AG04449 (cell line): ENCODE measurements around the gene UBE2C.

ENCODE experiments used
- CTCF ChIA-PET: fragments of 350-600 bp; formaldehyde crosslinking; extraction: SDS; loops from one replicate; lab custom pipeline; 2021; ENCODE audit warnings: antibody characterized with exemption; lab: Yijun Ruan, JAX
- POLR2A ChIA-PET: fragments of 400-600, 350-600 bp; formaldehyde crosslinking; extraction: SDS; loops from one replicate; lab custom pipeline; 2020; ENCODE audit warnings: antibody characterized with exemption, inconsistent platforms; lab: Yijun Ruan, JAX
- DNase-seq: peaks from one replicate; pipeline ENCODE4 v3.0.0-alpha.2; 2010; ENCODE audit warnings: low read depth, low spot score
- H3K4me3 ChIP-seq: 2 replicates; pipeline ENCODE4 v1.5.1; 2011; ENCODE audit warnings: low read depth, mild to moderate bottlenecking, control low read depth, low read length
- TF ChIP-seq, protein P1 (sequence below): IDR thresholded peaks from one replicate; pipeline ENCODE4 v1.5.1; 2011; ENCODE audit warnings: mild to moderate bottlenecking, moderate library complexity, low read length, control low read depth, inconsistent platforms; ENCODE audit not compliant: insufficient read depth; ENCODE audit errors: missing control alignments

The UBE2C gene

GRCh38 chr20:45813006-45813340 is 529 bp downstream of the UBE2C start:
- H3K4me3 ChIP-seq, result peak overlapping the region; percentile 79
- TF ChIP-seq, protein P1, sequence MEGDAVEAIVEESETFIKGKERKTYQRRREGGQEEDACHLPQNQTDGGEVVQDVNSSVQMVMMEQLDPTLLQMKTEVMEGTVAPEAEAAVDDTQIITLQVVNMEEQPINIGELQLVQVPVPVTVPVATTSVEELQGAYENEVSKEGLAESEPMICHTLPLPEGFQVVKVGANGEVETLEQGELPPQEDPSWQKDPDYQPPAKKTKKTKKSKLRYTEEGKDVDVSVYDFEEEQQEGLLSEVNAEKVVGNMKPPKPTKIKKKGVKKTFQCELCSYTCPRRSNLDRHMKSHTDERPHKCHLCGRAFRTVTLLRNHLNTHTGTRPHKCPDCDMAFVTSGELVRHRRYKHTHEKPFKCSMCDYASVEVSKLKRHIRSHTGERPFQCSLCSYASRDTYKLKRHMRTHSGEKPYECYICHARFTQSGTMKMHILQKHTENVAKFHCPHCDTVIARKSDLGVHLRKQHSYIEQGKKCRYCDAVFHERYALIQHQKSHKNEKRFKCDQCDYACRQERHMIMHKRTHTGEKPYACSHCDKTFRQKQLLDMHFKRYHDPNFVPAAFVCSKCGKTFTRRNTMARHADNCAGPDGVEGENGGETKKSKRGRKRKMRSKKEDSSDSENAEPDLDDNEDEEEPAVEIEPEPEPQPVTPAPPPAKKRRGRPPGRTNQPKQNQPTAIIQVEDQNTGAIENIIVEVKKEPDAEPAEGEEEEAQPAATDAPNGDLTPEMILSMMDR, result no peak
- ChIA-PET POLR2A (interaction anchor here (0.7 kb wide), 1 partner anchor 21 kb away, joined by 3 read pairs; the partner anchor contains the start of gene SNX21), CTCF (interaction anchor here (1.2 to 5.8 kb wide), 4 partner anchors 11 to 450 kb away, joined by 4 to 38 read pairs (median 6); partner anchors contain the start of gene SYS1)
- DNase-seq, result no peak

GRCh38 chr20:45813489-45813888 is 1.0 kb downstream of the UBE2C start:
- no peak for DNase-seq
- POLR2A ChIA-PET, result interaction anchor here (0.6 kb wide), 1 partner anchor 471 kb away, joined by 3 read pairs; no protein-coding TSS in a partner anchor
- H3K4me3 ChIP-seq, result peak overlapping the region; percentile 79
- TF ChIP-seq, protein P1, result no peak
- CTCF ChIA-PET, result interaction anchor here (1.2 to 5.8 kb wide), 4 partner anchors 11 to 451 kb away, joined by 4 to 38 read pairs (median 6); partner anchors contain the start of gene SYS1

DNA sequence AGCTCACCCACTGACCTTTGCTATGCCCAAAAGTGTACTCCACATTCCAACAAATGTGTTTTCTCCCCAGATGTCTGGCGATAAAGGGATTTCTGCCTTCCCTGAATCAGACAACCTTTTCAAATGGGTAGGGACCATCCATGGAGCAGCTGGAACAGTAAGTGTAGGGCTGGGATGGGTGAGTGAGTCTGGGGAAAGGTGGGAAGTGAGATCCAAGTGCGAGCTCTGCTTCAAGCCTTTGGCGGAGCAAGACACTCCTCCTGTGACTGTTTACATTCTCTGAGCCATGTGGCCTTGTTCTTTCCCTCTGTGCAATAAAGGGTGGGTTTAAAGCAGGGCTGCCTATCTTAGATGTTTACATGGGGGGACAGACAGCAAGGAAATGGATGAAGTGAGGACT is 1.9 kb downstream of the UBE2C start:
- POLR2A ChIA-PET, result no interaction called here
- no peak for DNase-seq
- TF ChIP-seq, protein P1, result no peak
- CTCF ChIA-PET, result interaction anchor here (1.5 to 5.8 kb wide), 4 partner anchors 10 to 452 kb away, joined by 4 to 38 read pairs (median 9); partner anchors contain the start of gene SYS1
- H3K4me3 ChIP-seq, result peak overlapping the region; percentile 37

DNA sequence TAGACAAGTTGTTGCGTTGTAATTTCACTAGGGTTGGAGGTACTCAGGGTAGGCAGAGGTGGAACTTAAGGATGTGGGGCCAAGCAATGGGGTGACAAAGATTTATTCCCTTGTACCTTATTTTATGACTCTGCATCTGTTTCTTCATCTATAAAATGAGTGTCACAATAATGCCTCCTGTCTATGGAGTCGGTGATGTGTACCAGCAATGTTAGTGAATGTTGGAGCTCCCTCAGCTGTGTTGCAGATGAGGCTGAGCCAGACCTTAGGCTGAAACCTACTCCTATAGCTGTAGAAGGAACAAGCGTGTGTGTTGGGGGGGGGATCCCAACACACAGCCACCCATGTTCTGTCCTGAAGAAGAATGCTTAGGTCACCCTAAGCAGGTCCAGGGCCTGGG is 4.5 kb downstream of the UBE2C start:
- TF ChIP-seq, protein P1, result no peak
- no peak overlapping the region for H3K4me3 ChIP-seq
- POLR2A ChIA-PET, result interaction anchor here (1.2 kb wide), 1 partner anchor 17 kb away, joined by 5 read pairs; the partner anchor contains the start of gene SNX21
- CTCF ChIA-PET, result interaction anchor here (0.9 to 4.4 kb wide), 6 partner anchors 9 to 153 kb away, joined by 3 to 13 read pairs (median 4); partner anchors contain the start of genes DNTTIP1 and WFDC3
- no peak for DNase-seq

DNA sequence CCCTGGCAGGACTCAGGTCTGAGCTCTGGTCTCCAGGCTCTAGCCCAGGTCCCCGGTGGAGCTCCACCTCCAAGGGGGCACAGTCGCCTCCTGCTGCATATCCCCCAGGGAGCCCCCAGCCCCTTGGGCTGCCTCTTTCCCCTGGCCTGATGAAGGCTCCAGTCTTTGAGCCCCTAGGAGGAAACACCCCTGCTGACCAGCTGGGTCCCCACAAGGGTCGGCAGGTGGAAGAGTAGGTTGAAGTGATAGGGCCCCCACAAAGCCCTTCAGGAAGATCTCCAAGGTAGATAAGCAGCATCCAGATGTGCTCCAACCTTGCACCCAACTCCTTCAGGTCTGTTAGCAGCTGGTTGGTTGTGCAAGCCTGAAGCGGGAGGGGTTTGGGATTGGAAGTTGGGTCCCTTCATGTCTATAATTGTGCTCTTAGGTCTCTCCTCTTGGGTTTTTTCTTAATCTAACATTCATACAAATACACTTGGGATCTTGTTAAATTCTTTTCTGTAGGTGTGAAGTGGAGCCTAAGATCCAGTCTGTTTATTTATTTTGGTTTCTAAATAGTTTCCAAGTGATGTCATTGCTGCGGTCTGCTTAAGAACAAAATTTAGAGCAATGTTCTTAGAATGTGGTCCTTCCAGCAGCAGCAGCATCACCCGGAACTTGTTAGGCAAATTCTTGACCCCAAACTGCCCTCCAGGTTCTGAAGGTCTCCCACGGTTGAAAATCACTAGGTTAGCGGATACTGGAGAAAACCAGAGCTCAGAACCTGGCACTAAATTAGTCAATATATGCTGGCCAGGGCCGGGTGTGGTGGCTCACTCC is 5.1 kb downstream of the UBE2C start:
- H3K4me3 ChIP-seq, result no peak overlapping the region
- CTCF ChIA-PET, result interaction anchor here (1.2 to 4.4 kb wide), 6 partner anchors 8 to 152 kb away, joined by 3 to 13 read pairs (median 6); partner anchors contain the start of genes DNTTIP1 and WFDC3
- peak; percentile 63 for DNase-seq
- TF ChIP-seq, protein P1, result no peak
- POLR2A ChIA-PET, result interaction anchor here (1.2 kb wide), 1 partner anchor 16 kb away, joined by 5 read pairs; the partner anchor contains the start of gene SNX21

DNA sequence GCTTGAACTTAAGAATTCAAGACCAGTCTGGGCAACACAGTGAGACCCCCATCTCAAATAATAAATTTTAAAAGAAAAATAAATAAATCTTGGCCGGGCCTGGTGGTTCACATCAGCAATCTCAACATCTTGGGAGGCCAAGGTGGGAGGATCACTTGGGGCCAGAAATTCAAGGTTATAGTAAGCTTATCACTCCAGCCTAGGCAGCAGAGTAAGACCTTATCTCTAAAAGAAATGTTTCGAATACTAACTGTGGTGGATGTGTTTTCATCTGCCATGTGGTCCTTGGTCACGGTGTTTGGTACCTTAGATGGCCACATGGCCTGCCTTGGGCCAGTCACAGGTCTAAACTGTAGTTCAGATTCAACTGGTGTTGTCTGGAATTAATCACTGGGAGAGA is 5.8 kb downstream of the UBE2C start:
- CTCF ChIA-PET, result interaction anchor here (1.0 to 4.4 kb wide), 7 partner anchors 10 to 152 kb away, joined by 3 to 13 read pairs (median 4); no protein-coding TSS in a partner anchor

More for the DNA sequence above, 5.8 kb downstream of the UBE2C start:
- H3K4me3 ChIP-seq, result no peak overlapping the region
- no peak for DNase-seq
- POLR2A ChIA-PET, result no interaction called here
- TF ChIP-seq, protein P1, result no peak
